Smooth muscle cell (in vitro differentiated cells): ENCODE data around the gene HLA-DQB1. TPM values are rescaled to one million over a fixed set of nuclear protein-coding genes. Genes with fewer than 3 reads are reported as not detected.

Experiments used
- DNase-seq: peaks from one replicate; lab custom pipeline; 2025; ENCODE audit not compliant: unreplicated experiment; lab: John Stamatoyannopoulos, UW
- H2AFZ ChIP-seq: fragments of 200-600 bp; sonication (generic); 2 replicates; pipeline ENCODE4 v1.6.0; 2016; ENCODE audit warnings: antibody characterized with exemption, low read depth, mild to moderate bottlenecking
- H3F3A ChIP-seq: fragments of 200-600 bp; sonication (generic); 2 replicates; pipeline ENCODE4 v1.6.0; 2017; ENCODE audit warnings: antibody characterized with exemption, low read depth
- H3K27ac ChIP-seq: fragments of 200-600 bp; sonication (generic); 2 replicates; pipeline ENCODE4 v1.5.1; 2016; ENCODE audit warnings: low read depth, mild to moderate bottlenecking
- H3K27me3 ChIP-seq: fragments of 200-600 bp; sonication (generic); 2 replicates; pipeline ENCODE4 v1.6.1; 2016; ENCODE audit warnings: low read depth, mild to moderate bottlenecking
- H3K36me3 ChIP-seq: fragments of 200-600 bp; sonication (generic); 2 replicates; pipeline ENCODE4 v1.5.1; 2016; ENCODE audit warnings: low read depth
- H3K4me1 ChIP-seq: fragments of 200-600 bp; sonication (generic); 2 replicates; pipeline ENCODE4 v1.5.1; 2016; ENCODE audit warnings: low read depth
- H3K4me2 ChIP-seq: fragments of 200-600 bp; sonication (generic); 2 replicates; pipeline ENCODE4 v1.6.0; 2016; ENCODE audit warnings: mild to moderate bottlenecking
- H3K4me3 ChIP-seq: fragments of 200-600 bp; sonication (generic); 2 replicates; pipeline ENCODE4 v1.5.1; 2016; ENCODE audit warnings: mild to moderate bottlenecking
- H3K79me2 ChIP-seq: fragments of 200-600 bp; sonication (generic); 2 replicates; pipeline ENCODE4 v1.6.0; 2016; ENCODE audit warnings: low read depth, mild to moderate bottlenecking
- H3K9ac ChIP-seq: fragments of 200-600 bp; sonication (generic); 2 replicates; pipeline ENCODE4 v1.6.0; 2016; ENCODE audit warnings: low read depth
- H3K9me3 ChIP-seq: fragments of 200-600 bp; sonication (generic); replicated peaks from 2 replicates; pipeline ENCODE4 v1.5.1; 2016; ENCODE audit warnings: low read depth
- H4K20me1 ChIP-seq: fragments of 200-600 bp; sonication (generic); 2 replicates; pipeline ENCODE4 v1.6.0; 2016; ENCODE audit warnings: low read depth
- CTCF ChIP-seq: fragments of 200-600 bp; sonication (generic); IDR thresholded peaks from 2 replicates; pipeline ENCODE4 v1.5.1; 2017; ENCODE audit warnings: borderline replicate concordance, mild to moderate bottlenecking, antibody characterized with exemption; ENCODE audit not compliant: insufficient read depth, poor library complexity, severe bottlenecking
- WGBS: methylation state at CpG from one replicate; pipeline ENCODE4 v1.1.7; 2016; ENCODE audit warnings: low lambda C conversion rate; 5-methylcytosine and 5-hydroxymethylcytosine counted together
- polyA plus RNA-seq: library from polyadenylated mRNA; unstranded; fragments of >200 nt; fragmentation: Nextera tagmentation; extraction: Ambion mirVana; gene quantifications from 2 replicates; pipeline ENCODE4 v1.2.1, GENCODE V29; 2016
- total RNA-seq: library from RNA; depleted of rRNA; stranded (reverse); fragments of >200 nt; gene quantifications from 2 replicates; pipeline ENCODE4 v1.2.3, GENCODE V29; 2014

The HLA-DQB1 gene
- total and polyA plus RNA-seq, 2 experiments from 2014 or later = 6.6 to 8.7 TPM

DNA sequence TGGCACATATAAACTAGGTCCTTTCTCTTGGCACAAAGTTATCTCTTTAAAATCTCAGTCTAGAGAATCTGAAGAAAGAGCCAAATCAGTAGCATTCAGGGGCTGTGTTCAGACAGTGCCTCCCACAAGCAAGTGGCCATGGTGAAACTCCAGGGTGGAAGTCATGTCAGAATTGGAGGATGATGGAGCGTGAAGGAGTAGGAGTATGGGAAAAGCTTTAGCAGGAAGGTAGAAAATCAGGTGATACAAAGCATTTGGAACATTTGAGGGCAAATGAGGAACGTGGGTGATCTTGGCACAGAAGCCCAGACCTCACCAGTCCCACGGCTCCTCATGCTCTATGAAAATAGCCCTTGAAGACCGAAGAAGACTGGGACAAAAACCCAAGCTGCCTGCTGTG, 2.8 kb upstream of the HLA-DQB1 start:
- Histone ChIP-seq H3K27me3 (no peaks in the 10 kb centered on the region), H3K27ac (no peak overlapping the region), H3F3A (no peaks in the 10 kb centered on the region), H3K4me1 (no peaks in the 10 kb centered on the region), H3K79me2 (no peaks in the 10 kb centered on the region), H3K9me3 (no peaks in the 10 kb centered on the region), H3K36me3 (no peaks in the 10 kb centered on the region), H3K9ac (no peak overlapping the region), H3K4me3 (no peak overlapping the region), H3K4me2 (no peak overlapping the region), H2AFZ (no peak overlapping the region), H4K20me1 (no peaks in the 10 kb centered on the region)
- no peak for DNase-seq
- WGBS = 65% methylated on average over 4 of the region's 4 CpGs
- TF ChIP-seq CTCF = no peak

DNA sequence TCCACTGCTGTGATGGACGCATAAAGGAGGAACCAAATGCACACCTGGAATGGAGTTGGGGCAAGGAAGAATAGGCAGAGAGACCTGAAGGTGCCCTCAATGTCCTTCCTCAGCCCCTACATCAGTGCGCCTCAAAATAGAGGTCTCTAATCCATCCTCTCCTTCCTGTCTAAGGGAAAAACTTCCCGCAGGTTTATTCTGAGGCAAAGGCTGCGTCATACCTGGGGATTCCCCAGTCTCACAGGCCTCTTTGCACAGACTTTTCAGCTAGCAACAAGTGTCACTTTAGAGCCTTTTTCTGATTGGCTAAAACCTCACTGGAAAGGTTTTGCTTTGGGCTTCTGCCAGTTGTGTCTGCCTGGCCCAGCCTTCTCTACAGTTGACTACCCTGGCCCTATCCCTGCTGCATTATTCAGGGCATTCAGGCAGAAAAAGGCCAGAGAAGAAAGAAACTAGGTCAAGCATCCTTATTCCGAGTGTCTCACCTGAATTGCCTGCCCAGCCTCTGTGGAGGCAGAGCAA, 1.8 kb upstream of the HLA-DQB1 start:
- Histone ChIP-seq H3K9me3 (no peaks in the 10 kb centered on the region), H3F3A (no peaks in the 10 kb centered on the region), H3K9ac (no peak overlapping the region), H3K79me2 (no peaks in the 10 kb centered on the region), H3K4me3 (no peak overlapping the region), H3K4me2 (no peak overlapping the region), H3K36me3 (no peaks in the 10 kb centered on the region), H2AFZ (no peak overlapping the region), H3K27ac (no peak overlapping the region), H4K20me1 (no peaks in the 10 kb centered on the region), H3K27me3 (no peaks in the 10 kb centered on the region), H3K4me1 (no peaks in the 10 kb centered on the region)
- 74% methylated on average over 5 of the region's 5 CpGs for WGBS
- TF ChIP-seq CTCF = no peak
- no peak for DNase-seq

- 70% methylated on average over 3 of the region's 3 CpGs for WGBS
- TF ChIP-seq CTCF = no peak
- H3K36me3 ChIP-seq = no peaks in the 10 kb centered on the region
- H3F3A ChIP-seq = no peaks in the 10 kb centered on the region
- H2AFZ ChIP-seq = no peak overlapping the region
- no peak overlapping the region for H3K9ac ChIP-seq
- no peak overlapping the region for H3K4me3 ChIP-seq
- H4K20me1 ChIP-seq = no peaks in the 10 kb centered on the region
- H3K9me3 ChIP-seq = no peaks in the 10 kb centered on the region
- DNase-seq = no peak
- no peaks in the 10 kb centered on the region for H3K79me2 ChIP-seq
- peak overlapping the region; percentile 73 for H3K4me2 ChIP-seq
- no peaks in the 10 kb centered on the region for H3K4me1 ChIP-seq
- H3K27ac ChIP-seq = no peak overlapping the region
- H3K27me3 ChIP-seq = no peaks in the 10 kb centered on the region
These were observed 796 bp downstream of the HLA-DQB1 start for GRCh38 chr6:32665661-32666060.

DNA sequence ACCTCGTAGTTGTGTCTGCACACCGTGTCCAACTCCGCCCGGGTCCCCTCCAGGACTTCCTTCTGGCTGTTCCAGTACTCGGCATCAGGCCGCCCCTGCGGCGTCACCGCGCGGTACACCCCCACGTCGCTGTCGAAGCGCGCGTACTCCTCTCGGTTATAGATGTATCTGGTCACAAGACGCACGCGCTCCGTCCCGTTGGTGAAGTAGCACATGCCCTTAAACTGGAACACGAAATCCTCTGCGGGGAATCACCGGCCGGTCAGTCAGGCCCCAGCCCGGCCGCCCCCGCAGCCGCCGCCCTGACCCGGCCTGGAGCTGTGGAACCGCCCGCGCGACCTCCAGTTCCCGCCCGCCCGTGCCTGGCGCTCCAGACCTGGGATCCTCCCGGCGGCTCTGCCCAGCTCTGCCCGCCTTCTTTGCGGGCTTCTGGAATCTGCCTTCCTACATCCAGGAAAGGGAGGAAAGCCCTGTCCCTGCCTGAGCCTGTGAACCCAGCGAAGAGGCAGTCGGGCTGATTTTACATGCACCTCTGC, 1.6 kb downstream of the HLA-DQB1 start:
- H3K27me3 ChIP-seq = no peaks in the 10 kb centered on the region
- H3K36me3 ChIP-seq = no peaks in the 10 kb centered on the region
- no peak for TF ChIP-seq CTCF
- no peaks in the 10 kb centered on the region for H3K9me3 ChIP-seq
- no peaks in the 10 kb centered on the region for H3K4me1 ChIP-seq
- no peaks in the 10 kb centered on the region for H3F3A ChIP-seq
- 34% methylated on average over 46 of the region's 47 CpGs for WGBS
- H3K79me2 ChIP-seq = no peaks in the 10 kb centered on the region
- no peaks in the 10 kb centered on the region for H4K20me1 ChIP-seq
- no peak overlapping the region for H3K4me2 ChIP-seq
- H3K4me3 ChIP-seq = no peak overlapping the region
- no peak overlapping the region for H3K27ac ChIP-seq
- no peak overlapping the region for H2AFZ ChIP-seq
- DNase-seq = no peak
- H3K9ac ChIP-seq = no peak overlapping the region
